ENCODE results near the gene FRAS1.

The FRAS1 gene

DNA sequence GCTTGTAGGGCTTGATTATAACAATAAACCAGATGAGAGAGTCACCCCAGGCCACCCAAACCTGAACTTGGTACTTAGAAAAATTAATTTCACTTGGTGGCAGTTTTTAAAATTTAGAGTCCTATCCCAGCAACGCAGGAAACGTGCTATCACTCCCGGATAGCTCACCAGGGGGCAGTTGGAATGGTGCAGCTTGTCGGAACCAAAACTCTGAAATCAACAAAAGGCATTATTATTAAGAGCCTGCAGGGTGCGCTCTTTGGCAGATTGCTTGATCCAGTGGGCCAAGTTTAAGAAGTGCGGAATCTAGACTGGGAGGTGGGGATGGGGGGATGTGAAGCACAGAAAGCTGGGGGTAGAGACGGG, 2.4 kb downstream of the FRAS1 start:
- TF ChIP-seq FOXP2 (optimal IDR thresholded peaks at IDR 0.05; ENCODE audit: borderline replicate concordance, extremely low read depth, extremely low read length, insufficient read depth): no peak
- TF ChIP-seq TAF1 (IDR thresholded peaks at IDR 0.05; ENCODE audit: borderline replicate concordance, insufficient read depth, low read length): no peak
- no peak for TF ChIP-seq SIN3A (IDR thresholded peaks at IDR 0.05; ENCODE audit: borderline replicate concordance, insufficient read depth, low read length)

DNA sequence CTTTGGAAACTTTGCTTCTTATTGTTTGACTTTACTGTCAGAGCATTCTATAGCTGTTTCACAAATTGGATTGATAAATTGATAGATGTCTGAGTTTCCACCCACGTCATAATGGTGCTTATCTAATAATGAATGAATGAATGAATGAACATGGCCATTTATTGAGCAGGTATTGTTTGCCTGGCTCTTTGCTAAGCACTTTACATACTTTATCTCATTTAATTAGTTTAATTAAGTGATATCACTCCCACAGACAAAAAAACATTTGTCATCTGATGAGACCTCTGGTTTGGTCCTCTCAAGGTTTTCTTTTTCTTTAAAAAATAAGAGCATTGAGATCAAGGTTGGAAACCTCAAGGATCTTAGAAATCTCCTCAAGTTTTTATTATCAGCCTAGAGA, 2.8 kb downstream of the FRAS1 start:
- TF ChIP-seq, protein P1, sequence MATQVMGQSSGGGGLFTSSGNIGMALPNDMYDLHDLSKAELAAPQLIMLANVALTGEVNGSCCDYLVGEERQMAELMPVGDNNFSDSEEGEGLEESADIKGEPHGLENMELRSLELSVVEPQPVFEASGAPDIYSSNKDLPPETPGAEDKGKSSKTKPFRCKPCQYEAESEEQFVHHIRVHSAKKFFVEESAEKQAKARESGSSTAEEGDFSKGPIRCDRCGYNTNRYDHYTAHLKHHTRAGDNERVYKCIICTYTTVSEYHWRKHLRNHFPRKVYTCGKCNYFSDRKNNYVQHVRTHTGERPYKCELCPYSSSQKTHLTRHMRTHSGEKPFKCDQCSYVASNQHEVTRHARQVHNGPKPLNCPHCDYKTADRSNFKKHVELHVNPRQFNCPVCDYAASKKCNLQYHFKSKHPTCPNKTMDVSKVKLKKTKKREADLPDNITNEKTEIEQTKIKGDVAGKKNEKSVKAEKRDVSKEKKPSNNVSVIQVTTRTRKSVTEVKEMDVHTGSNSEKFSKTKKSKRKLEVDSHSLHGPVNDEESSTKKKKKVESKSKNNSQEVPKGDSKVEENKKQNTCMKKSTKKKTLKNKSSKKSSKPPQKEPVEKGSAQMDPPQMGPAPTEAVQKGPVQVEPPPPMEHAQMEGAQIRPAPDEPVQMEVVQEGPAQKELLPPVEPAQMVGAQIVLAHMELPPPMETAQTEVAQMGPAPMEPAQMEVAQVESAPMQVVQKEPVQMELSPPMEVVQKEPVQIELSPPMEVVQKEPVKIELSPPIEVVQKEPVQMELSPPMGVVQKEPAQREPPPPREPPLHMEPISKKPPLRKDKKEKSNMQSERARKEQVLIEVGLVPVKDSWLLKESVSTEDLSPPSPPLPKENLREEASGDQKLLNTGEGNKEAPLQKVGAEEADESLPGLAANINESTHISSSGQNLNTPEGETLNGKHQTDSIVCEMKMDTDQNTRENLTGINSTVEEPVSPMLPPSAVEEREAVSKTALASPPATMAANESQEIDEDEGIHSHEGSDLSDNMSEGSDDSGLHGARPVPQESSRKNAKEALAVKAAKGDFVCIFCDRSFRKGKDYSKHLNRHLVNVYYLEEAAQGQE (IDR thresholded peaks at IDR 0.05; ENCODE audit: insufficient read depth in 1 of 2, low read depth in 2 of 2, low read length in 2 of 2): no peak
- TF ChIP-seq TAF1 (IDR thresholded peaks at IDR 0.05; ENCODE audit: borderline replicate concordance, insufficient read depth, low read length): no peak
- no peak for TF ChIP-seq SIN3A (IDR thresholded peaks at IDR 0.05; ENCODE audit: borderline replicate concordance, insufficient read depth, low read length)
- TF ChIP-seq FOXP2 (optimal IDR thresholded peaks at IDR 0.05; ENCODE audit: borderline replicate concordance, extremely low read depth, extremely low read length, insufficient read depth): no peak
- no peak for TF ChIP-seq POLR2AphosphoS5 (IDR thresholded peaks at IDR 0.05; ENCODE audit: low read depth, low read length)

DNA sequence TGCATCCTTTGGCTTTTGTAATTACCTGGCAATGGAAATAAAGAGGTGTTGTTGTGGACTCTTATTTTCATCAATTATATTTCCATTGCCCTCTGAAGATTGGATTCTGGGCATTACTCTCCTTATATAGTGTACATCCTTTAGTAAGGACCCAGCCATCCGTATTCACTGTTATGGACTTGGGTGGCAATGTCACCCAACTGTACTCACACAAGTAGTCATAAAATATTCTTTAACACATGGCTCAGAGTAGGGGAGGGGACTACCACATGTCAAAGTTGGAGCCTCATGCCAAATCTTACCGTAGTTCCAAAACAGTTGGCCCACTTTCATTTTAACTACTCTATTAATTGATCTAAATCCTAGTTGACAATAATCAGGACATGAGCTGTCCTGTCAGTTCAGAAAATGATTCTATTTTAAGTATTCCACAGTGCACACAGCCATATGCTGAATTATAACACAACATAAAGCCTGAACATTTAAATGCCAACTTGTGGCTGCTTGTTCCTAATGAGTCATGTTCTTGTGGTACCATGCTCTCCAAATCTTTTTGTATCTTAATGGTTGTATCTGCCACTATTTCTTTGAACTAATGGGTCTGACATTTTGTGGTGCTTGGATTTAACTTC, 4.9 kb downstream of the FRAS1 start:
- TF ChIP-seq SIN3A (IDR thresholded peaks at IDR 0.05; ENCODE audit: borderline replicate concordance, insufficient read depth, low read length): no peak
- TF ChIP-seq, protein P1 (IDR thresholded peaks at IDR 0.05; ENCODE audit: insufficient read depth in 1 of 2, low read depth in 2 of 2, low read length in 2 of 2): no peak

DNA sequence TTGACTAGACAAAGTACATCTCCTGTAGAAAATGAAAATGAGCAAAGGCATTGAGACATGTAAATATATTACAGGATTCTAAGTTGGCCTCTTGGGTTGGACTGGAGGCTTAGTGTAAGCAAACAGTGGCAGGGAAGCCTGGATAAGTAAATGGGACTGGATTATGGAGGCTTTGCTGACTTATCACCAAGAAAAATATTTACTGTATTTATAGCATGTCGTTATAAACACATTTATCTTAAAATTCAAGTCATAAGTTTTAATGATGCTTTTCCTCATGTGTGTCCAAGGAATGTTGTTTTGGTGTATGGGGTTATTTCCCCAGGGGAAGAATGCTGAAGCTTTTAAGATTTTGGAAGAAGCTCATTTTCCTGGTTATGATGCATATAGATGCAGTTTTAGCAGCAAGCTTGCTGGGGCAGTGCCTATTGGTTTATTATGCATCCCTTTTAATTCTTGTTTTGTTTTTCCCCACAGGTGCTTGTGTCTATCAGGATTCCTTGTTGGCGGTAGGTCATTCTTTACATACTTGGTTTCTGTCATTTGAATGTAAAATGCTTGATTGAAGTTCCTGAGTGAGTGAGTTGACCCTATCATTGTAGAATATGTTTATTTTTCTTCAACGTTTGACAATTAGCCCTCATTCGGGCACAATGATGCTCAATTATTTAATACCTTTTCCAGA, 8.5 kb downstream of the FRAS1 start:
- no peak for TF ChIP-seq TAF1 (IDR thresholded peaks at IDR 0.05; ENCODE audit: borderline replicate concordance, insufficient read depth, low read length)
- no peak for TF ChIP-seq SIN3A (IDR thresholded peaks at IDR 0.05; ENCODE audit: borderline replicate concordance, insufficient read depth, low read length)
- TF ChIP-seq, protein P1 (IDR thresholded peaks at IDR 0.05; ENCODE audit: insufficient read depth in 1 of 2, low read depth in 2 of 2, low read length in 2 of 2): no peak
- no peak for TF ChIP-seq FOXP2 (optimal IDR thresholded peaks at IDR 0.05; ENCODE audit: borderline replicate concordance, extremely low read depth, extremely low read length, insufficient read depth)
- TF ChIP-seq POLR2AphosphoS5 (IDR thresholded peaks at IDR 0.05; ENCODE audit: low read depth, low read length): no peak

DNA sequence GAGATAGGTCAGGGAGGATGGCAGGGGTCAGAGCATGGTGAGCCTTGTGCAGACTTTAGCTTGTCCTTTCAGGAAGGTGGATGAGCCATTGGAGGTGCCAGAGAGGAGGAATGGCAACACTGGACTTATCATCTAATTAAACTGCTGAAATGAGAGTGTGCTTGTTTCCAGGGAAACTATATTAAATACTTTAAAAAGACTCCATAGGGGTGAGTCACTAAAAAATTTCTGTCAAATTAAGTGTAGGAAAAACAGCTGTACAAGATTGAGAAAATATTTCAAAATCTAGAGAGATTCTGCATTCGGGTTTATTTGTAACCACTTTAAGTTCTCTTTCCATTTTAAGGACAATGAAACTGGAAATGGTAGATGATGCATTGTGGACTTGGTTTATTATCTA, 11.4 kb downstream of the FRAS1 start:
- no peak for TF ChIP-seq SIN3A (IDR thresholded peaks at IDR 0.05; ENCODE audit: borderline replicate concordance, insufficient read depth, low read length)
- TF ChIP-seq POLR2AphosphoS5 (IDR thresholded peaks at IDR 0.05; ENCODE audit: low read depth, low read length): no peak
- TF ChIP-seq FOXP2 (optimal IDR thresholded peaks at IDR 0.05; ENCODE audit: borderline replicate concordance, extremely low read depth, extremely low read length, insufficient read depth): no peak
- TF ChIP-seq, protein P1 (IDR thresholded peaks at IDR 0.05; ENCODE audit: insufficient read depth in 1 of 2, low read depth in 2 of 2, low read length in 2 of 2): no peak
- no peak for TF ChIP-seq TAF1 (IDR thresholded peaks at IDR 0.05; ENCODE audit: borderline replicate concordance, insufficient read depth, low read length)

Data from PFSK-1 (cell line).